Panc1 (cell line): Measurements from ENCODE around the gene HMG20B. TPM values are rescaled to one million over a fixed set of nuclear protein-coding genes. Genes with fewer than 3 reads are reported as not detected.

Source experiments
- ATAC-seq: fragments of 200-7000 bp; cut with Tn5 transposase; 2 replicates; pipeline ENCODE4 v1.9.1; 2020; ENCODE audit warnings: mild to moderate bottlenecking, moderate library complexity
- BruUV-seq: library from RNA; stranded (reverse); fragments of 400-500 nt; replicated peaks from 2 replicates; lab custom pipeline; 2021; lab: Mats Ljungman, UMichigan
- CTCF ChIA-PET: fragments of 300-600 bp; sonication (Branson Sonifier 250); formaldehyde crosslinking; loops from one replicate; lab custom pipeline; 2022; ENCODE audit warnings: antibody characterized with exemption; lab: Charles Lee
- POLR2A ChIA-PET: fragments of 300-600 bp; sonication (Branson Sonifier 250); formaldehyde crosslinking; loops from one replicate; lab custom pipeline; 2022; ENCODE audit warnings: antibody characterized with exemption; lab: Charles Lee
- DNase-seq: peaks from one replicate; pipeline ENCODE4 v3.0.0-alpha.2; 2010; ENCODE audit warnings: low read depth, low spot score
- H3K27ac ChIP-seq: 2 replicates; pipeline ENCODE4 v1.5.1; 2011; ENCODE audit warnings: mild to moderate bottlenecking, low read length, inconsistent platforms
- H3K27me3 ChIP-seq: fragments of 200-500 bp; sonication (Bioruptor generic); 2 replicates; pipeline ENCODE4 v1.6.0; 2014; ENCODE audit warnings: low read length, inconsistent platforms; ENCODE audit not compliant: control insufficient read depth, insufficient read depth
- H3K36me3 ChIP-seq: fragments of 200-500 bp; sonication (Bioruptor generic); 2 replicates; pipeline ENCODE4 v1.5.1; 2014; ENCODE audit warnings: inconsistent platforms, mild to moderate bottlenecking, low read length, moderate library complexity; ENCODE audit not compliant: control insufficient read depth, insufficient read depth
- H3K4me1 ChIP-seq: 2 replicates; pipeline ENCODE4 v1.5.1; 2011; ENCODE audit warnings: inconsistent platforms, mild to moderate bottlenecking, low read length, moderate library complexity; ENCODE audit not compliant: control insufficient read depth, insufficient read depth
- H3K4me3 ChIP-seq, 2 experiments: 2 replicates each; pipeline ENCODE4 v1.5.1; 2011 to 2012; ENCODE audit warnings: low read depth in 2 of 2, low read length in 2 of 2, mild to moderate bottlenecking in 2 of 2, inconsistent platforms in 1 of 2, moderate library complexity in 1 of 2
- H3K9me3 ChIP-seq: fragments of 200-500 bp; sonication (Bioruptor generic); 2 replicates; pipeline ENCODE4 v1.5.1; 2014; ENCODE audit warnings: low read depth, mild to moderate bottlenecking, inconsistent platforms, low read length, moderate library complexity; ENCODE audit not compliant: control insufficient read depth, insufficient read depth
- CTCF ChIP-seq: fragments of 450-650 bp; IDR thresholded peaks from 2 replicates; pipeline ENCODE4 v1.5.1; 2017; ENCODE audit warnings: mild to moderate bottlenecking
- POLR2AphosphoS5 ChIP-seq: IDR thresholded peaks from 2 replicates; pipeline ENCODE4 v1.6.1; 2012; ENCODE audit warnings: mild to moderate bottlenecking, low read depth, low read length, moderate library complexity
- SIN3A ChIP-seq: IDR thresholded peaks from 2 replicates; pipeline ENCODE4 v1.6.1; 2012; ENCODE audit warnings: low read depth, mild to moderate bottlenecking, low read length, moderate library complexity, borderline replicate concordance; ENCODE audit not compliant: insufficient read depth
- TCF7L2 ChIP-seq: IDR thresholded peaks from 2 replicates; pipeline ENCODE4 v1.6.1; 2011; ENCODE audit warnings: mild to moderate bottlenecking, low read depth, low read length, inconsistent platforms
- in situ Hi-C: cut with HindIII; loops from 2 replicates; pipeline ENCODE4 v1.10.0; 2016; ENCODE audit warnings: low sequenced_read_pairs, low pct_unique_long_range_greater_than_20kb
- intact Hi-C: fragments of 100-400 bp; cut with micrococcal nuclease; formaldehyde crosslinking; loops from one replicate; pipeline ENCODE4 v1.10.0; 2022; ENCODE audit not compliant: unreplicated experiment
- total RNA-seq: library from RNA; stranded (reverse); gene quantifications from one replicate; pipeline ENCODE4 v1.2.1, GENCODE V29; 2021; ENCODE audit not compliant: unreplicated experiment
- TF ChIP-seq, protein P1 (sequence below), 2 experiments: IDR thresholded peaks; 2 replicates each; pipeline ENCODE4 v1.6.1; 2011 to 2012; ENCODE audit warnings: low read depth in 2 of 2, control low read depth in 1 of 2, low read length in 1 of 2, mild to moderate bottlenecking in 1 of 2, moderate library complexity in 1 of 2; ENCODE audit not compliant: insufficient read depth in 1 of 2

HMG20B gene
- total RNA-seq, 1 experiment from 2014 or later, result 74.7 TPM

DNA sequence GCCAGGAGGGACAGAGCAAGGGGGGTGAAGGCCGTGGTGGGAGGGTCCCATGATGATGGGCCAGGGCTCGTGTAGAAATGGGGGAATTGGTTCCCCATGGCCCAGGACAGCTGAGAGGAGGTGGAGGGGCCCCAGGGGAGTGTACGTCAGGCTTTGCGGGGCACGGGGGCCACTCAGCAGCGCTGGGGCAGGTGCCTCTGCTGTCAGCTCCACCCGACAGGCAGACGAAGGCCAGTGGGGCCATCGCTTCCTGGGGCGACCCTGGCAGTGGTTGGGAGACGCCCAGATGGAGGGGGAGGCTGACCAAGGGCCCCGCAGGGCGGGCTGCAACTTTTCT is 35.7 kb upstream of the HMG20B start:
- H3K27ac ChIP-seq, result no peak overlapping the region
- ChIA-PET CTCF (no interaction called here), POLR2A (no interaction called here)
- in situ Hi-C loops, result no loop called here
- ATAC-seq (peak; percentile 4; the same call in 1 of the 2 replicates), DNase-seq (no peak)
- H3K9me3 ChIP-seq, result no peaks in the 10 kb centered on the region
- H3K4me3 ChIP-seq, result no peak overlapping the region
- TF ChIP-seq POLR2AphosphoS5, result no peak
- TF ChIP-seq TCF7L2, result no peak
- TF ChIP-seq SIN3A, result no peak
- TF ChIP-seq CTCF, result no peak
- TF ChIP-seq, protein P1, sequence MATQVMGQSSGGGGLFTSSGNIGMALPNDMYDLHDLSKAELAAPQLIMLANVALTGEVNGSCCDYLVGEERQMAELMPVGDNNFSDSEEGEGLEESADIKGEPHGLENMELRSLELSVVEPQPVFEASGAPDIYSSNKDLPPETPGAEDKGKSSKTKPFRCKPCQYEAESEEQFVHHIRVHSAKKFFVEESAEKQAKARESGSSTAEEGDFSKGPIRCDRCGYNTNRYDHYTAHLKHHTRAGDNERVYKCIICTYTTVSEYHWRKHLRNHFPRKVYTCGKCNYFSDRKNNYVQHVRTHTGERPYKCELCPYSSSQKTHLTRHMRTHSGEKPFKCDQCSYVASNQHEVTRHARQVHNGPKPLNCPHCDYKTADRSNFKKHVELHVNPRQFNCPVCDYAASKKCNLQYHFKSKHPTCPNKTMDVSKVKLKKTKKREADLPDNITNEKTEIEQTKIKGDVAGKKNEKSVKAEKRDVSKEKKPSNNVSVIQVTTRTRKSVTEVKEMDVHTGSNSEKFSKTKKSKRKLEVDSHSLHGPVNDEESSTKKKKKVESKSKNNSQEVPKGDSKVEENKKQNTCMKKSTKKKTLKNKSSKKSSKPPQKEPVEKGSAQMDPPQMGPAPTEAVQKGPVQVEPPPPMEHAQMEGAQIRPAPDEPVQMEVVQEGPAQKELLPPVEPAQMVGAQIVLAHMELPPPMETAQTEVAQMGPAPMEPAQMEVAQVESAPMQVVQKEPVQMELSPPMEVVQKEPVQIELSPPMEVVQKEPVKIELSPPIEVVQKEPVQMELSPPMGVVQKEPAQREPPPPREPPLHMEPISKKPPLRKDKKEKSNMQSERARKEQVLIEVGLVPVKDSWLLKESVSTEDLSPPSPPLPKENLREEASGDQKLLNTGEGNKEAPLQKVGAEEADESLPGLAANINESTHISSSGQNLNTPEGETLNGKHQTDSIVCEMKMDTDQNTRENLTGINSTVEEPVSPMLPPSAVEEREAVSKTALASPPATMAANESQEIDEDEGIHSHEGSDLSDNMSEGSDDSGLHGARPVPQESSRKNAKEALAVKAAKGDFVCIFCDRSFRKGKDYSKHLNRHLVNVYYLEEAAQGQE (IDR thresholded peaks at IDR 0.05; ENCODE audit: insufficient read depth in 1 of 2, low read depth in 2 of 2, low read length in 1 of 2), result no peak
- no peaks in the 10 kb centered on the region for H3K27me3 ChIP-seq
- H3K4me1 ChIP-seq, result peaks cover 7% of the 10 kb centered on the region; the same call in 1 of the 2 replicates
- BruUV-seq, result no TSS peak
- H3K36me3 ChIP-seq, result no peaks in the 10 kb centered on the region; the same call in 1 of the 2 replicates
- intact Hi-C loops, result no loop called here

DNA sequence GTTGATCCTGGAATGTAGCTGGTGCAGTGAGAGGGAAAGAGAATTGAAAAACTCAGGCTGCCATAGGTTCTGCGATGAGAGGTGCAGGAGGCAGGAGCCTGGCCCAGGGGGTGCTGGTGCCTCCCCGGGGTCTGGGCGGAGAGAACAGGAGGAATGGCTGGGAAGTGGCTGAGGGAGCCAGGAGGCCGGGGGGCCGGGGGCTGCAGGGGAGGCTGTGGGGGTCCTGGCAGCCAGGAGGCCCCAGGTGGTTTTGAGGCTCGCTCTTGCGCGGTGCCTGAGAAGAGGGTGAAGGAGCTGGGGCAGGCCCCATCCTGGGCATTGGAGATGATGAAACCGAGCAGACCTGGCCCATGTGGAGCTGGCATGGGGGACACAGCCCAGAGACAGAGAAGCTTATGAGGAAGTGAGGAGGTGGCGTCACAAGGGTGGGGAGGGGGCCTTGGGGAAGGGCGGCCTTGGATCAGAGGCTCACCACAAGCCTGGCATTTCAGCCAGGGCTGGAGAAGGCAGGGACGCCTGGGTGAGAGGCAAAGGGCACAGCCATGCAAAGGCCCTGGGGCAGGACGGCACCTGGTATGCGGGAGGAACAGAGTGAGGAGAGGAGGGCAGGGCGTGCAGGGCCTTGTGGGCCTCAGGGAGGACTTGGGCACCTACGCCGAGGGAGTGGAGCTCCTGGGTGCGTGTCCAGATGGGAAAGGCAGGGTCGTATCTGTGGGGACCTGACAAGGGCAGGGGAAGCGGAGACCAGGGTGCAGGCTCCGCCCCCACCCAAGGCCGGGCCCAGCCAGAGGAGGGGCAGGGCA is 35.1 kb upstream of the HMG20B start:
- peak; percentile 62 for ATAC-seq
- intact Hi-C loops, result no loop called here
- Histone ChIP-seq H3K4me3 (no peak overlapping the region), H3K27me3 (no peaks in the 10 kb centered on the region), H3K9me3 (no peaks in the 10 kb centered on the region), H3K4me1 (peaks cover 7% of the 10 kb centered on the region; the same call in 1 of the 2 replicates), H3K36me3 (no peaks in the 10 kb centered on the region; the same call in 1 of the 2 replicates), H3K27ac (no peak overlapping the region; the same call in 1 of the 2 replicates)
- no peak for TF ChIP-seq TCF7L2
- peak; percentile 72 for TF ChIP-seq POLR2AphosphoS5
- 0 out of 2 replicates have a peak, but pooled peaks have one; percentile 47 for TF ChIP-seq SIN3A
- TF ChIP-seq CTCF, result no peak
- ChIA-PET CTCF (interaction anchor here (0.5 kb wide), 1 partner anchor 16 kb away, joined by 10 read pairs; no protein-coding TSS in a partner anchor), POLR2A (no interaction called here)
- in situ Hi-C loops, result no loop called here
- DNase-seq, result no peak
- TSS peak; percentile 60 for BruUV-seq
